ENCODE results near the gene TBC1D1.

The TBC1D1 gene

GRCh38 chr4:38166082-38166481, 275.2 kb downstream of the TBC1D1 start:
- Histone ChIP-seq H3K4me3 (ENCODE audit: low read length) (no peak overlapping the region), H3K79me2 (ENCODE audit: control insufficient read depth, low read length) (no peaks in the 10 kb centered on the region), H3K9me2 (replicated peaks; ENCODE audit: control insufficient read depth, low read length) (no peaks in the 10 kb centered on the region), H3K9me3 (ENCODE audit: control insufficient read depth, insufficient read depth, low read length) (no peaks in the 10 kb centered on the region), H3K27ac (ENCODE audit: low read depth, low read length) (no peak overlapping the region), H4K20me1 (ENCODE audit: control insufficient read depth, insufficient read depth, low read depth, low read length) (no peaks in the 10 kb centered on the region), H3K4me2 (ENCODE audit: low read length) (no peak overlapping the region), H3K36me3 (ENCODE audit: control insufficient read depth, low read length) (no peaks in the 10 kb centered on the region), H3K27me3 (ENCODE audit: control insufficient read depth, low read length) (peaks cover 13% of the 10 kb centered on the region; the same call in 1 of the 2 replicates), H3K4me1 (ENCODE audit: control insufficient read depth, low read length) (no peaks in the 10 kb centered on the region), H3F3A (ENCODE audit: control insufficient read depth, insufficient read depth) (no peaks in the 10 kb centered on the region)
- no peak for TF ChIP-seq CTCF (IDR thresholded peaks at IDR 0.05; ENCODE audit: low read depth, low read length, poor library complexity, severe bottlenecking)
- no peak for TF ChIP-seq EZH2phosphoT487 (IDR thresholded peaks at IDR 0.05; ENCODE audit: borderline replicate concordance, low read length)

GRCh38 chr4:38166768-38167167, 275.9 kb downstream of the TBC1D1 start:
- Histone ChIP-seq H3F3A (ENCODE audit: control insufficient read depth, insufficient read depth) (no peaks in the 10 kb centered on the region), H3K9me3 (ENCODE audit: control insufficient read depth, insufficient read depth, low read length) (no peaks in the 10 kb centered on the region), H3K4me2 (ENCODE audit: low read length) (no peak overlapping the region), H3K27me3 (ENCODE audit: control insufficient read depth, low read length) (peaks cover 15% of the 10 kb centered on the region), H3K9me2 (replicated peaks; ENCODE audit: control insufficient read depth, low read length) (no peaks in the 10 kb centered on the region), H3K4me3 (ENCODE audit: low read length) (no peak overlapping the region), H3K36me3 (ENCODE audit: control insufficient read depth, low read length) (no peaks in the 10 kb centered on the region), H3K4me1 (ENCODE audit: control insufficient read depth, low read length) (no peaks in the 10 kb centered on the region), H3K27ac (ENCODE audit: low read depth, low read length) (no peak overlapping the region), H3K79me2 (ENCODE audit: control insufficient read depth, low read length) (no peaks in the 10 kb centered on the region), H4K20me1 (ENCODE audit: control insufficient read depth, insufficient read depth, low read depth, low read length) (no peaks in the 10 kb centered on the region)
- TF ChIP-seq CTCF (IDR thresholded peaks at IDR 0.05; ENCODE audit: low read depth, low read length, poor library complexity, severe bottlenecking) (no peak), EZH2phosphoT487 (IDR thresholded peaks at IDR 0.05; ENCODE audit: borderline replicate concordance, low read length) (no peak)

- no peaks in the 10 kb centered on the region for H3F3A ChIP-seq (ENCODE audit: control insufficient read depth, insufficient read depth)
- no peak overlapping the region for H3K4me3 ChIP-seq (ENCODE audit: low read length)
- H3K9me3 ChIP-seq (ENCODE audit: control insufficient read depth, insufficient read depth, low read length): no peaks in the 10 kb centered on the region
- H3K9me2 ChIP-seq (replicated peaks; ENCODE audit: control insufficient read depth, low read length): no peaks in the 10 kb centered on the region
- H3K27ac ChIP-seq (ENCODE audit: low read depth, low read length): no peak overlapping the region
- H3K79me2 ChIP-seq (ENCODE audit: control insufficient read depth, low read length): no peaks in the 10 kb centered on the region
- H3K4me1 ChIP-seq (ENCODE audit: control insufficient read depth, low read length): no peaks in the 10 kb centered on the region
- no peaks in the 10 kb centered on the region for H3K36me3 ChIP-seq (ENCODE audit: control insufficient read depth, low read length)
- H4K20me1 ChIP-seq (ENCODE audit: control insufficient read depth, insufficient read depth, low read depth, low read length): no peaks in the 10 kb centered on the region
- no peak for TF ChIP-seq EZH2phosphoT487 (IDR thresholded peaks at IDR 0.05; ENCODE audit: borderline replicate concordance, low read length)
- no peak for TF ChIP-seq CTCF (IDR thresholded peaks at IDR 0.05; ENCODE audit: low read depth, low read length, poor library complexity, severe bottlenecking)
- H3K27me3 ChIP-seq (ENCODE audit: control insufficient read depth, low read length): peaks cover 18% of the 10 kb centered on the region
- H3K4me2 ChIP-seq (ENCODE audit: low read length): no peak overlapping the region
Measured at GRCh38 chr4:38167973-38168372, 277.1 kb downstream of the TBC1D1 start.

GRCh38 chr4:38169524-38169923, 278.6 kb downstream of the TBC1D1 start:
- no peak overlapping the region for H3K4me3 ChIP-seq (ENCODE audit: low read length)
- no peaks in the 10 kb centered on the region for H3K9me2 ChIP-seq (replicated peaks; ENCODE audit: control insufficient read depth, low read length)
- H3K36me3 ChIP-seq (ENCODE audit: control insufficient read depth, low read length): no peaks in the 10 kb centered on the region
- H3K9me3 ChIP-seq (ENCODE audit: control insufficient read depth, insufficient read depth, low read length): no peaks in the 10 kb centered on the region
- no peak overlapping the region for H3K27ac ChIP-seq (ENCODE audit: low read depth, low read length)
- no peaks in the 10 kb centered on the region for H4K20me1 ChIP-seq (ENCODE audit: control insufficient read depth, insufficient read depth, low read depth, low read length)
- no peak overlapping the region for H3K4me2 ChIP-seq (ENCODE audit: low read length)
- peaks cover 33% of the 10 kb centered on the region for H3K27me3 ChIP-seq (ENCODE audit: control insufficient read depth, low read length)
- no peaks in the 10 kb centered on the region for H3F3A ChIP-seq (ENCODE audit: control insufficient read depth, insufficient read depth)
- no peaks in the 10 kb centered on the region for H3K79me2 ChIP-seq (ENCODE audit: control insufficient read depth, low read length)
- TF ChIP-seq CTCF (IDR thresholded peaks at IDR 0.05; ENCODE audit: low read depth, low read length, poor library complexity, severe bottlenecking) (no peak), EZH2phosphoT487 (IDR thresholded peaks at IDR 0.05; ENCODE audit: borderline replicate concordance, low read length) (no peak)
- no peaks in the 10 kb centered on the region for H3K4me1 ChIP-seq (ENCODE audit: control insufficient read depth, low read length)

Data from DOHH2 (cell line).